K562 (cell line): ENCODE data around the gene SAE1. TPM values are rescaled to one million over a fixed set of nuclear protein-coding genes. Genes with fewer than 3 reads are reported as not detected.
A peak's percentile ranks its signal among the peaks of the same experiment; 100 is the strongest.

Source experiments
- CBX1 ChIP-seq: sonication (generic); IDR thresholded peaks from 2 replicates; pipeline ENCODE4 v1.6.1; 2016; ENCODE audit warnings: antibody characterized with exemption, low read depth, mild to moderate bottlenecking
- E2F8 ChIP-seq: fragments of 450-650 bp; IDR thresholded peaks from 2 replicates; pipeline ENCODE4 v1.7.1; 2018; ENCODE audit warnings: mild to moderate bottlenecking, low read depth; ENCODE audit not compliant: partially characterized antibody
- ELK1 ChIP-seq: sonication (generic); formaldehyde crosslinking; IDR thresholded peaks from 2 replicates; pipeline ENCODE4 v1.8.1; 2022; ENCODE audit warnings: missing genetic modification reagents
- FOXA3 ChIP-seq, 2 experiments: fragments of 450-650 bp in 1 of 2; sonication (generic) in 1 of 2; formaldehyde crosslinking; IDR thresholded peaks in 1 of 2; conservative IDR thresholded peaks in 1 of 2; 2 replicates each; pipeline versions ENCODE4 v1.4.0 to v1.8.0; 2020 to 2022; ENCODE audit warnings: mild to moderate bottlenecking in 2 of 2, missing genetic modification reagents in 1 of 2
- GTF2A2 ChIP-seq: IDR thresholded peaks from 2 replicates; pipeline ENCODE4 v1.6.1; 2016; ENCODE audit warnings: mild to moderate bottlenecking, missing genetic modification characterization, missing compliant biosample characterization
- KHSRP ChIP-seq: fragments of 450-650 bp; IDR thresholded peaks from 2 replicates; pipeline ENCODE4 v1.6.1; 2017
- NCOA2 ChIP-seq, 2 experiments: fragments of 450-650 bp; IDR thresholded peaks; 2 replicates each; pipeline ENCODE4 v1.6.1; 2018; ENCODE audit warnings: mild to moderate bottlenecking in 2 of 2, moderate library complexity in 1 of 2; ENCODE audit not compliant: partially characterized antibody in 2 of 2
- POLR2AphosphoS5 ChIP-seq: IDR thresholded peaks from 2 replicates; pipeline ENCODE4 v1.6.1; 2011; ENCODE audit warnings: mild to moderate bottlenecking, low read depth, low read length, moderate library complexity; ENCODE audit not compliant: control insufficient read depth, insufficient read depth
- POU5F1 ChIP-seq: fragments of 150-350 bp; IDR thresholded peaks from 2 replicates; pipeline ENCODE4 v1.6.1; 2014; ENCODE audit warnings: borderline replicate concordance, low read length, low read depth, mild to moderate bottlenecking; ENCODE audit not compliant: partially characterized antibody
- RFX5 ChIP-seq: IDR thresholded peaks from 2 replicates; pipeline ENCODE4 v1.6.1; 2011; ENCODE audit warnings: low read depth, mild to moderate bottlenecking, improper control_type of control experiment, low read length
- SP1 ChIP-seq: sonication (generic); formaldehyde crosslinking; IDR thresholded peaks from 2 replicates; pipeline ENCODE4 v1.8.1; 2022; ENCODE audit warnings: mild to moderate bottlenecking, missing genetic modification reagents
- SRSF7 ChIP-seq: fragments of 200-400 bp; formaldehyde crosslinking; optimal IDR thresholded peaks from 2 replicates; pipeline ENCODE3; 2017; ENCODE audit warnings: mild to moderate bottlenecking, low read depth, low read length
- TEAD1 ChIP-seq, 2 experiments: fragments of 450-650 bp in 1 of 2; sonication (generic) in 1 of 2; formaldehyde crosslinking; IDR thresholded peaks; 2 replicates each; pipeline versions ENCODE4 v1.4.0 to v1.8.0; 2020 to 2022; ENCODE audit warnings: mild to moderate bottlenecking in 2 of 2, missing genetic modification reagents in 1 of 2
- THRAP3 ChIP-seq: fragments of 450-650 bp; IDR thresholded peaks from 2 replicates; pipeline ENCODE4 v1.6.1; 2016; ENCODE audit warnings: mild to moderate bottlenecking, inconsistent platforms, borderline replicate concordance
- TRIM25 ChIP-seq: fragments of 450-650 bp; IDR thresholded peaks from 2 replicates; pipeline ENCODE4 v1.7.0; 2016; ENCODE audit warnings: borderline replicate concordance
- ZNF134 ChIP-seq: fragments of 250-450 bp; sonication (Bioruptor Pico); conservative IDR thresholded peaks from 2 replicates; pipeline ENCODE4 v1.4.0; 2020
- ZNF280B ChIP-seq: fragments of 250-450 bp; sonication (Bioruptor Pico); IDR thresholded peaks from 2 replicates; pipeline ENCODE4 v1.5.1; 2021; ENCODE audit warnings: mild to moderate bottlenecking
- ZNF316 ChIP-seq: fragments of 450-650 bp; IDR thresholded peaks from 2 replicates; pipeline ENCODE4 v1.6.1; 2016
- ZNF398 ChIP-seq: fragments of 250-450 bp; sonication (Bioruptor Pico); IDR thresholded peaks from 2 replicates; pipeline ENCODE4 v1.8.0; 2021; ENCODE audit warnings: moderate library complexity, mild to moderate bottlenecking, inconsistent platforms
- polyA plus RNA-seq, 8 experiments: library from polyadenylated mRNA; depleted of rRNA in 4 of 8; stranded (reverse) in 5 of 8; unstranded in 3 of 8; fragments of >200 nt; fragmentation: Nextera tagmentation in 2 of 8; fragmentation: Illumina TruSeq in 1 of 8; extraction: Ambion mirVana in 2 of 8; extraction: Trizol in 1 of 8; gene quantifications; 2 replicates each; pipeline versions ENCODE4 v1.2.1 to v1.2.3, GENCODE V29; 2011 to 2014; ENCODE audit warnings: inconsistent platforms in 1 of 8, missing spikeins in 1 of 8
- total RNA-seq, 7 experiments: library from RNA; depleted of rRNA in 6 of 7; stranded (reverse); fragments of >200 nt in 6 of 7; fragmentation: Illumina TruSeq in 2 of 7; extraction: Trizol in 2 of 7; gene quantifications; 2 replicates each; pipeline versions ENCODE4 v1.2.1 to v1.2.3, GENCODE V29; 2011 to 2021; ENCODE audit warnings: low replicate concordance in 1 of 7

SAE1 gene
- total and polyA plus RNA-seq, 9 of the 15 experiments (the other 6 are each of a cell fraction or from before 2014, with no cell fraction given): 82.8 to 299 (median 217) TPM

- TF ChIP-seq TRIM25 (0 out of 2 replicates have a peak, but pooled peaks have one; percentile 46), ZNF398 (CRISPR knock-in tag) (no peak), RFX5 (no peak), GTF2A2 (tag) (no peak), THRAP3 (peak; percentile 51; the same call in 1 of the 2 replicates), ZNF316 (peak; percentile 97), POU5F1 (no peak), POLR2AphosphoS5 (no peak), KHSRP (no peak), ZNF134 (no peak), ELK1 (CRISPR knock-in tag) (no peak), SRSF7 (no peak), ZNF280B (CRISPR knock-in tag) (0 out of 2 replicates have a peak, but pooled peaks have one; percentile 40), NCOA2 (IDR thresholded peaks at IDR 0.05; ENCODE audit: partially characterized antibody in 2 of 2) (no peak), TEAD1 (CRISPR knock-in tag; IDR thresholded peaks at IDR 0.05) (0 out of 4 replicates have a peak, but pooled peaks of 1 of the 2 experiments have one; percentile 5), CBX1 (no peak), E2F8 (no peak), FOXA3 (CRISPR knock-in tag; conservative IDR thresholded peaks at IDR 0.05 in 1 of 2, IDR thresholded peaks at IDR 0.05 in 1 of 2) (0 out of 4 replicates have a peak, but pooled peaks of 1 of the 2 experiments have one; percentile 41), SP1 (CRISPR knock-in tag) (no peak)
These were observed 481 bp upstream of the SAE1 start (continued) for GRCh38 chr19:47130120-47130588.
